Hepatocyte (in vitro differentiated cells): ENCODE measurements around the gene S100A2.

Experiments
- EZH2 ChIP-seq: fragments of 200-600 bp; sonication (generic); IDR thresholded peaks from 2 replicates; pipeline ENCODE4 v1.6.1; 2016; ENCODE audit warnings: antibody characterized with exemption, mild to moderate bottlenecking, borderline replicate concordance
- TF ChIP-seq, protein P1 (sequence below): fragments of 200-600 bp; sonication (generic); IDR thresholded peaks from 2 replicates; pipeline ENCODE4 v1.5.1; 2016; ENCODE audit warnings: antibody characterized with exemption, mild to moderate bottlenecking; ENCODE audit not compliant: poor library complexity

GRCh38 chr1:153556348-153556747, 9.3 kb downstream of the S100A2 start:
- no peak for TF ChIP-seq EZH2
- TF ChIP-seq, protein P1, sequence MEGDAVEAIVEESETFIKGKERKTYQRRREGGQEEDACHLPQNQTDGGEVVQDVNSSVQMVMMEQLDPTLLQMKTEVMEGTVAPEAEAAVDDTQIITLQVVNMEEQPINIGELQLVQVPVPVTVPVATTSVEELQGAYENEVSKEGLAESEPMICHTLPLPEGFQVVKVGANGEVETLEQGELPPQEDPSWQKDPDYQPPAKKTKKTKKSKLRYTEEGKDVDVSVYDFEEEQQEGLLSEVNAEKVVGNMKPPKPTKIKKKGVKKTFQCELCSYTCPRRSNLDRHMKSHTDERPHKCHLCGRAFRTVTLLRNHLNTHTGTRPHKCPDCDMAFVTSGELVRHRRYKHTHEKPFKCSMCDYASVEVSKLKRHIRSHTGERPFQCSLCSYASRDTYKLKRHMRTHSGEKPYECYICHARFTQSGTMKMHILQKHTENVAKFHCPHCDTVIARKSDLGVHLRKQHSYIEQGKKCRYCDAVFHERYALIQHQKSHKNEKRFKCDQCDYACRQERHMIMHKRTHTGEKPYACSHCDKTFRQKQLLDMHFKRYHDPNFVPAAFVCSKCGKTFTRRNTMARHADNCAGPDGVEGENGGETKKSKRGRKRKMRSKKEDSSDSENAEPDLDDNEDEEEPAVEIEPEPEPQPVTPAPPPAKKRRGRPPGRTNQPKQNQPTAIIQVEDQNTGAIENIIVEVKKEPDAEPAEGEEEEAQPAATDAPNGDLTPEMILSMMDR, result no peak
